Heart left ventricle (tissue), 16 donors: ENCODE results near the gene B4GALNT4. TPM values are rescaled to one million over a fixed set of nuclear protein-coding genes. Genes with fewer than 3 reads are reported as not detected.

ENCODE experiments used
- ATAC-seq, 4 donors: fragments of 200-7000 bp; cut with Tn5 transposase; one replicate each; pipeline ENCODE4 v1.9.1; 2020 to 2022; ENCODE audit warnings: moderate library complexity in 4 of 4, mild to moderate bottlenecking in 3 of 4, moderate number of reproducible peaks in 1 of 4
- DNase-seq, 5 donors: peaks; one replicate each; pipeline ENCODE4 v3.0.0-alpha.2; 2020
- H3K27ac ChIP-seq, 12 donors: fragments of 200-600 bp; sonication (generic) in 4 of 12; one replicate each; pipeline versions ENCODE4 v1.5.0 to v1.8.0; 2016 to 2022; ENCODE audit warnings: mild to moderate bottlenecking in 2 of 12
- H3K27me3 ChIP-seq, 9 donors: fragments of 200-600 bp; sonication (generic) in 2 of 9; one replicate each; pipeline versions ENCODE4 v1.5.1 to v1.8.0; 2016 to 2022; ENCODE audit warnings: mild to moderate bottlenecking in 3 of 9
- H3K36me3 ChIP-seq, 9 donors: fragments of 200-600 bp; sonication (generic) in 2 of 9; one replicate each; pipeline versions ENCODE4 v1.5.0 to v1.8.0; 2018 to 2022; ENCODE audit warnings: mild to moderate bottlenecking in 2 of 9
- H3K4me1 ChIP-seq, 12 donors: fragments of 200-600 bp; sonication (generic) in 4 of 12; one replicate each; pipeline versions ENCODE4 v1.5.0 to v1.8.0; 2016 to 2022; ENCODE audit warnings: mild to moderate bottlenecking in 3 of 12
- H3K4me3 ChIP-seq, 12 donors: fragments of 200-600 bp; sonication (generic) in 4 of 12; one replicate each; pipeline versions ENCODE4 v1.5.0 to v1.8.0; 2017 to 2022; ENCODE audit warnings: mild to moderate bottlenecking in 9 of 12, moderate library complexity in 4 of 12
- H3K9me3 ChIP-seq, 12 donors: fragments of 200-600 bp; sonication (generic) in 4 of 12; one replicate each; pipeline versions ENCODE4 v1.5.0 to v1.8.0; 2016 to 2022; ENCODE audit warnings: mild to moderate bottlenecking in 1 of 12
- POLR2A ChIP-seq, 2 donors: fragments of 450-650 bp; IDR thresholded peaks; one replicate each; pipeline ENCODE4 v1.6.1; 2017; ENCODE audit warnings: antibody characterized with exemption in 2 of 2, mild to moderate bottlenecking in 2 of 2, moderate library complexity in 2 of 2
- WGBS, 4 donors: extraction: QIAGEN DNeasy Blood & Tissue Kit in 2 of 4; methylation state at CpG; one replicate each; pipeline versions ENCODE4 v1.1.5 to v1.1.7; 2013 to 2018; 5-methylcytosine and 5-hydroxymethylcytosine counted together
- intact Hi-C, 10 donors: fragments of 100-400 bp; cut with DNase I; formaldehyde crosslinking; loops; one replicate each; pipeline versions ENCODE4 v1.11.1 to v1.14.2; 2022
- polyA plus RNA-seq, 2 donors: library from polyadenylated mRNA; stranded (reverse); fragments of 200-250 nt; gene quantifications; one replicate each; pipeline ENCODE4 v1.2.3, GENCODE V29; 2013
- total RNA-seq, 9 donors: library from RNA; depleted of rRNA in 2 of 9; stranded (reverse); fragments of >200 nt in 2 of 9; fragmentation: NEBNext Ultra II Directional in 3 of 9; extraction: Animal tissue kit (Norgen Biotek cat#: 25700) in 3 of 9; gene quantifications; one replicate each; pipeline versions ENCODE4 v1.1.0 to v1.2.4, GENCODE V29; 2016 to 2023
- TF ChIP-seq, protein P1 (sequence below), 12 donors: fragments of 200-600 bp; sonication (generic) in 4 of 12; IDR thresholded peaks; one replicate each; pipeline versions ENCODE4 v1.5.0 to v1.8.0; 2018 to 2022; ENCODE audit warnings: antibody characterized with exemption in 12 of 12, mild to moderate bottlenecking in 5 of 12
- donor health status: ischemic (EF 13 %, LVEDD 7.1; RV severe dilation, severe dysfunction).
- donor health status: healthy with polysubstance abuse.
- donor health status: DM: no; HTN: yes; CAD: no.
- donor health status: DM: no; HTN: no; CAD: no.
- donor health status: ischemic (EF 25% LVEDD 6.9; RV normal size, moderate dysfunction).
- donor health status: ischemic (EF 25% LVEDD 5.7; RV mildly dilated, moderate dysfunction).
- donor health status: healthy.
- donor health status: DM: yes; HTN: yes; CAD: no.
- donor health status: ischemic (EF 35%, LVEDD 5.7; RV mildly dilated, moderate dysfunction).
- donor health status: nonischemic (EF 11% LVEDD 7.7; RV severe dilation, severe dysfunction).
- donor health status: DM: yes; HTN: yes; CAD: no.
- donor health status: PGD.
- donor health status: ischemic (EF 29% LVEDD 5.4; RV normal size, mild dysfunction).
- donor health status: nonischemic (EF 23%, LVEDD 6.1; RV moderate dilation, normal function).

Gene B4GALNT4
- total and polyA plus RNA-seq, 11 donors, result 0.28 to 1.9 (median 0.68) TPM; not detected in 2

DNA sequence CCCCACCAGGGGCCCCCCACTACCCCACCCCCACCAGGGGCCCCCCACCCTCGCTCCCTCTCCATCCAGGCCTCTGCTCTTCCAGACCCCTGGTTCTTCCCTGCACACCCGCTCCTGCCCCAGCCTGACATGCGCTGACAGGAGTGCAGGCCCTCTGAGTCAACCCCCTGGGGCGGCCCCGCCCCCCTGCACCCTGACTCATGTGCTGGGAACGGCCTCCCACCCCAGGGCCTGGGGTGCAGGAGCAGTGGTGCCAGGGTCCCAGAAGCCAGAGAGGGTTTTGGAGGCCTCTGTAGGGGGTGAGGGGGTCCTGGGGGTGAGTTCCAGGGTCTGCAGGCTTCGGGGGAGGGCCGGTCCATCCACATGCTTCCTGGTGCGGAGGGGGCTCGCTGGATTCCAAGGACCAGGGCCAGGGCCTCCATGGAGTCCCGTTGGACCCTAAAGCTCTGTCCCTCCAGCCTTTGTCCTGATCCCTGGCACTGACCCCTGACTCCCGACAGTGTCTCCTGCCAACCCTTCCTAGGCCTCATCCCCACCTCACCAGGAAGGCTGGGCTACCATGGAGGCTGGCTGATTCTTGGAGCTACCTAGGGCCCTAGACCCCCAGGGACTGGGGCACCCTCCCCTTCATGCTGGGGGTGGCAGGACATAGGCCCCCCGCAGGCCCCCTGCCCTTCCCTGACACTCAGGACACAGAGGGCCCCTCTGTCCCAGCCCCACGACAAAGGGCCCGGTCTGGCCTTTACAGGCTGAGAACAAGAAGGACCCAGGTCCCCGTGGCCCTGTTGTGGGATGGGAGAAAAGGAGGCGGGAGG lies 24.1 kb downstream of the B4GALNT4 start:
- H3K4me3 ChIP-seq, result peak overlapping the region in 3 of 12 donors; percentile 12 to 35 (median 32)
- peaks cover 0 to 53% (median 8%) of the 10 kb centered on the region in 9 donors for H3K27me3 ChIP-seq
- intact Hi-C loops, result no loop called here

DNA sequence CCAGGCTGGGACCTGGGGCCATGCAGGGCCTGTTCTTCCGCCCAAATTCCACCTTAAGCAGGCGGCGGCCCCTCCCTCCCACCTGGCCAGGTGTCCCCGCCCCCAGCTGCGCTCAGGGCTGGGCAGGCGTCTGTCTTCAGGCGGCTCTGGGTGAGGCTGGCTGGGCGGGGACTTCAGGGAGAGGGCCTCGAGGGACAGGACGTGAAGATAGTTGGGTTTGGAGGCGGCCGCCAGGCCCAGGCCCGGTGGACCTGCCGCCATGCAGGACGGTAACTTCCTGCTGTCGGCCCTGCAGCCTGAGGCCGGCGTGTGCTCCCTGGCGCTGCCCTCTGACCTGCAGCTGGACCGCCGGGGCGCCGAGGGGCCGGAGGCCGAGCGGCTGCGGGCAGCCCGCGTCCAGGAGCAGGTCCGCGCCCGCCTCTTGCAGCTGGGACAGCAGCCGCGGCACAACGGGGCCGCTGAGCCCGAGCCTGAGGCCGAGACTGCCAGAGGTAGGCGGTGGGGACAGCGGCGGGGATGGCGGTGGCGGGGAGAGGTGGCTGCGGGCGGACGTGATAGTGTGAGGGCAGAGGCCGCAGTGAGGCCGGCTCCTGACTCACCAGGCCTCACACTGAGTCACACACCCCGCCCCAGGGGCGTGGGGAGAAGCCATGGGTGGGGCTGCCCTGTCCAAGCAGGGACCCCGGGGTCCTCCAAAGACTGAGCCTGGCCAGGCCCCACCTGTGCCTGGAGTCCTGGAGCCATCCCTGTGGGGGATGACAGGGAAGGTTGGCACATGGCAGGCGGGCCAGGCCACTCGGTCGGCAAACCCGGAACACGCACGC lies 24.9 kb downstream of the B4GALNT4 start, which contains the start of gene PKP3:
Gene PKP3, plus strand, starts transcription at position 176 of the 824 bp plus-strand sequence. Its CDS starts 84 bp downstream, at position 260.
- peak within 1 kb of the TSS in 4 of 12 donors; percentile 14 to 69 (median 28) for H3K27ac ChIP-seq
- ATAC-seq, result peak in 3 of 4 donors; percentile 36 to 76 (median 58)
- intact Hi-C loops, result no loop called here

More for the DNA sequence above, 24.1 kb downstream of the B4GALNT4 start:
- 84 to 87% (median 86%) methylated on average over 3 to 17 of the region's 17 CpGs for WGBS, 4 donors
- peaks cover 0 to 20% (median 0%) of the 10 kb centered on the region in 12 donors for H3K4me1 ChIP-seq
- H3K36me3 ChIP-seq, result no peaks in the 10 kb centered on the region
- ATAC-seq (no peak), DNase-seq (no peak)
- H3K9me3 ChIP-seq, result no peaks in the 10 kb centered on the region
- TF ChIP-seq POLR2A (IDR thresholded peaks at IDR 0.05), result no peak
- TF ChIP-seq, protein P1, sequence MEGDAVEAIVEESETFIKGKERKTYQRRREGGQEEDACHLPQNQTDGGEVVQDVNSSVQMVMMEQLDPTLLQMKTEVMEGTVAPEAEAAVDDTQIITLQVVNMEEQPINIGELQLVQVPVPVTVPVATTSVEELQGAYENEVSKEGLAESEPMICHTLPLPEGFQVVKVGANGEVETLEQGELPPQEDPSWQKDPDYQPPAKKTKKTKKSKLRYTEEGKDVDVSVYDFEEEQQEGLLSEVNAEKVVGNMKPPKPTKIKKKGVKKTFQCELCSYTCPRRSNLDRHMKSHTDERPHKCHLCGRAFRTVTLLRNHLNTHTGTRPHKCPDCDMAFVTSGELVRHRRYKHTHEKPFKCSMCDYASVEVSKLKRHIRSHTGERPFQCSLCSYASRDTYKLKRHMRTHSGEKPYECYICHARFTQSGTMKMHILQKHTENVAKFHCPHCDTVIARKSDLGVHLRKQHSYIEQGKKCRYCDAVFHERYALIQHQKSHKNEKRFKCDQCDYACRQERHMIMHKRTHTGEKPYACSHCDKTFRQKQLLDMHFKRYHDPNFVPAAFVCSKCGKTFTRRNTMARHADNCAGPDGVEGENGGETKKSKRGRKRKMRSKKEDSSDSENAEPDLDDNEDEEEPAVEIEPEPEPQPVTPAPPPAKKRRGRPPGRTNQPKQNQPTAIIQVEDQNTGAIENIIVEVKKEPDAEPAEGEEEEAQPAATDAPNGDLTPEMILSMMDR (IDR thresholded peaks at IDR 0.05), result no peak
- peak overlapping the region in 1 of 12 donors; percentile 69 for H3K27ac ChIP-seq

DNA sequence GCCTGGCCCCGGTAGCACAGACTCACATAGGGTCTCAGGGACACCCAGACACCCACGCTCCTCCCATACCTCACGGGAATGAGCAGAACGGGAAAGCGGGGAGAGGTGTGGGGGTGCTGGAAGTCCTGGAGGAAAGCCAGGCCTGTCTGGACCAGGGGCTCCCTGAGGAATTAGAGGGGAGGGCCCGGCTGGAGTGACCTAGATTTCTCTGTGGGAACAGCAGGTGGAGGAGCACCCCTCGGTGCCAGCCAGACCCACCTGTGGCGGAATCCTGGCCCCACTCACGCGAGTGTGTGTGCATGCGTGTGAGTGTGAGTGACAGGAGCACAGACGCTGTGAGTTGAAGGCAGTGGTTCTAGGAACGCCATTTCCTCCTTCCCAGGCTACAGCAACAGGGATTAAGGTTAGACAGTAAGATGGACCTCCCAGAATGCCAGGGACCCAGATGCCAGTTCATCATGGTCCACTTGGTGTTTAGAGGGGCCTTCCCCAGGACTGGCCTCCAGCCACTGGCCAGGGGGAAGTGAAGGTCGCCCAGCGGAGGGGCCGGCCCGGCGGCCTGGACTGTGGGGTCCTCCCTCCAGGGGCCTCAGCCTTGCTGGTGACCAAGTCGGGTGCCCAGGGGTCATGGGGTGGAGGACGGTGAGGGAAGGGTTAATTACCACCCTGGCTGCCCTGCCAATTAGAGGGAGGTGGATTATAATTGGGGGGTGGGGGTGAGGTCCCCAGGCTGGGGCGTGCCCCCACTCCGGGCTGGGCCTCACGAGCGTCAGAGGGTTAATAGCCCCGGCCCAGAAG lies 25.8 kb downstream of the B4GALNT4 start:
- 69 to 79% (median 73%) methylated on average over 19 to 25 of the region's 25 CpGs for WGBS, 4 donors
- TF ChIP-seq, protein P1 (IDR thresholded peaks at IDR 0.05), result no peak
- no peak for TF ChIP-seq POLR2A (IDR thresholded peaks at IDR 0.05)
- DNase-seq (no peak), ATAC-seq (peak in 1 of 4 donors; percentile 2)
- Histone ChIP-seq H3K36me3 (no peaks in the 10 kb centered on the region), H3K27ac (peak overlapping the region in 3 of 12 donors; percentile 26 to 69 (median 29)), H3K27me3 (peaks cover 0 to 64% (median 8%) of the 10 kb centered on the region in 9 donors), H3K4me3 (peak overlapping the region in 4 of 12 donors; percentile 32 to 36 (median 34)), H3K4me1 (peaks cover 0 to 23% (median 0%) of the 10 kb centered on the region in 12 donors), H3K9me3 (no peaks in the 10 kb centered on the region)
- intact Hi-C loops, result no loop called here

More for the DNA sequence above, 24.9 kb downstream of the B4GALNT4 start, which contains the start of gene PKP3:
- no peak for TF ChIP-seq POLR2A (IDR thresholded peaks at IDR 0.05)
- TF ChIP-seq, protein P1 (IDR thresholded peaks at IDR 0.05), result no peak
- no peaks in the 10 kb centered on the region for H3K36me3 ChIP-seq
- H3K4me1 ChIP-seq, result peaks cover 0 to 20% (median 0%) of the 10 kb centered on the region in 12 donors
- peak within 1 kb of the TSS in 5 of 12 donors; percentile 12 to 36 (median 34) for H3K4me3 ChIP-seq
- 56 to 71% (median 65%) methylated on average over 23 to 57 of the region's 57 CpGs for WGBS, 4 donors
- H3K9me3 ChIP-seq, result no peaks in the 10 kb centered on the region
- DNase-seq, result peak in 1 of 5 donors; percentile 67
- H3K27me3 ChIP-seq, result peaks cover 0 to 58% (median 8%) of the 10 kb centered on the region in 9 donors
